Measurements from ENCODE around the gene CYP4F11.

GRCh38 chr19:15885919-15886318, 48.4 kb downstream of the CYP4F11 start:
- no peak for TF ChIP-seq CTCF (IDR thresholded peaks at IDR 0.05)
- no peak for TF ChIP-seq POLR2AphosphoS5 (IDR thresholded peaks at IDR 0.05; ENCODE audit: low read depth, low read length)
- TF ChIP-seq TCF7L2 (IDR thresholded peaks at IDR 0.05; ENCODE audit: low read depth, low read length): no peak
- no peak for TF ChIP-seq REST (IDR thresholded peaks at IDR 0.05; ENCODE audit: insufficient read depth in 1 of 2, low read depth in 2 of 2, low read length in 1 of 2)
- TF ChIP-seq SIN3A (IDR thresholded peaks at IDR 0.05; ENCODE audit: borderline replicate concordance, insufficient read depth, low read depth, low read length): no peak
